ENCODE data around the gene TXNRD1.

TXNRD1 gene

DNA sequence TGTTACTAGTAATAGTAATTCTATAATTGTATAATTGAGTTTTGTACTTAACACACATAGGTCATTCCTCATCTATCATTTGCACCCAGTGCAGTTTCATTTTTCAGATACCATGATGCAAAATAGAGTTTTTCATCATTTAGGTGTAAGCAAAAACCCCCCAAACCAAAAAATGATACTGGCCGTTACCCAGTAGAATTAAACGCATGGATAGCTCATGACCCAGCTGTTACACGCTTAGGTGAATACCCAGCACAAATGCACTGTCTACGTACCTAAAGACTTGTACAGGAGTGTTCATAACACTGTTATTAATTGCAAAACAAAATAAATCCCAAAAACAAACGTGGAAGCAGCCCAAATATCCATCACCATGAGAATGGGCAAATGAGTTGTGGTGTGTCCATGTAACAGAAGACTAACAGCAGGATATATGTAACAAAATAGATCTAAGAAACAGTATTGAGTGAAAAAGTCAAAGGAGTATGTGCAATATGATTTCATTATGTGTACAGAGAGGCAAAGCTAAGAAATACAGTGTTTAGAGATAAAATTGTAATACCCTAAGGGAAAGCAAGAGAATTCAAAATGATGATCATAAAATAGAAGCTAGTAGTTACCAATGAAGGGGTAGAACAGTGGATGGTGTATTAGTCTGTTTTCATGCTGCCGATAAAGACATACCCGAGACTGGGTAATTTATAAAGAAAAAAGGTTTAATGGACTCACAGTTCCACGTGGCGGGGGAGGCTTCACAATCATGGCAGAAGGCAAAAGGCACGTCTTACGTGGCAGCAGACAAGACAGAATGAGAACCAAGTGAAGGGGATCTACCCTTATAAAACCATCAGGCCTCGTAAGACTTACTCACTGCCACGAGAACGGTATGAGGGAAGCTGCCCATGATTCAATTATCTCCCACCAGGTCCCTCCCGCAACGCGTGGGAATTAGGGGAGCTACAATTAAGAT lies 137.7 kb downstream of the TXNRD1 start:
- no peak for DNase-seq

DNA sequence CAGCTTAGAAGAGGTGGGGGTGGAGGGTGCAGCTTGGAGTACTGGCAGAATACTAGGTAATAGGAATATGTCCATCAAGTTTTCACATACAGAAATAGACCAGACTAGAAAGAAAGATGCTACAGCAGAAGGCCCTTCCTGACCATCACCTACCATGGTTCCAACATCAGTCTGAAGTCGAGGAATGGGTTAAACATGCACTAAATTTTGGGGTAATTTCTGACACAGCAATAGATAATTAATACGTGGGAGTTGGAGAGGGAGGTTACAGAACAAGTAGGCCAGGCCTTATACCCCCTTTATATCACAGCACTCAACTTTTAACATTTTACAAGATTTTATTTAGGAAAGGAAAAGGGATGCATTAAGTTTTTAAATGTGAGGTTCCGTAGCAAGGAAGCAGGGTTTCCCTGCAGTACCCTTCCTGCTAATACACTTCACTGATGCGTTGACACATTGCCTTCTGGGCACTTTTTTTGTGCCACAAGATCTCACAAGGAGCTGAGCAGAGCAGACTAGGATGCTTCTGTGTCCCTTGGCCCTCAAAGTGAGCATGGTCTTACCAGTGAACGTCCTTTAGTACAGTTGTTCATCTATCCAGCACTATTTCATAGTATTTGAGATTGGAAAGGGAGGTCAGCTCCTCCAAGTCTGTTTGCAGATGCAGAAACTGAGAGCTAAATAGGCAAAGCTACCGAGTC lies 138.7 kb downstream of the TXNRD1 start:
- DNase-seq: no peak

DNA sequence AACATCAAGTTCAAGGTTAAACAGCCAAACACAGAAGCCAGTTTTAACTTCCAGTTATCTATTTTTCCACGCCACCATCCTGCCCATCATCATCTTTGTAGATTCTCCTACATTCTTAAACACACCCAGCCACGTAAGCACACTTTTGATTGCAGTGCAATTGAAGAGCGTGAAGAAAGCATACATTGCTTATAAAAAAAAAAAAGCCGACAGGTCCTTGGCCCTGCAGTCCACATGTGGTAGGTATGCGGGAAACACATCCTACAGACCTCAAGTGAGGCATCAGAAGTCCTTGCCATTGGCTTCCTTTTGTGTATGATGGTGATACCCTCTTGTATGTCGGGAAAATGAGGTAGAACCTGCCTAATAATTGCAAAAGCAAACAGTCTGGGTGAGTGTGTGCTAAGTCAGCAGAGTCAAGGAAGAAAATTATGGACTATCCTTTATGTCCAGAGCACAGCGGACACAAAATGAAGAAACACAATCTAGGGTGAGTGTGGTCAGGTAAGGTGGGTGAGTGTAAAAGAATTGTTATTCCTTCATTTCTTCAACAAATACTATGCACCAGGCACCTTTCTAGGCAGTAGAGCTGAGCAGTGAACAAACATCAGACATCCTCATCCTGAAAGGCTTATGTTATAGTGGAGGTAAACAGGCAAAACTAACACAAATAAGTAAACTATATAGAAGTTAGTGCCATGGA lies 139.4 kb downstream of the TXNRD1 start:
- DNase-seq: no peak

GRCh38 chr12:104355630-104356029 lies 140.1 kb downstream of the TXNRD1 start:
- no peak for DNase-seq

DNA sequence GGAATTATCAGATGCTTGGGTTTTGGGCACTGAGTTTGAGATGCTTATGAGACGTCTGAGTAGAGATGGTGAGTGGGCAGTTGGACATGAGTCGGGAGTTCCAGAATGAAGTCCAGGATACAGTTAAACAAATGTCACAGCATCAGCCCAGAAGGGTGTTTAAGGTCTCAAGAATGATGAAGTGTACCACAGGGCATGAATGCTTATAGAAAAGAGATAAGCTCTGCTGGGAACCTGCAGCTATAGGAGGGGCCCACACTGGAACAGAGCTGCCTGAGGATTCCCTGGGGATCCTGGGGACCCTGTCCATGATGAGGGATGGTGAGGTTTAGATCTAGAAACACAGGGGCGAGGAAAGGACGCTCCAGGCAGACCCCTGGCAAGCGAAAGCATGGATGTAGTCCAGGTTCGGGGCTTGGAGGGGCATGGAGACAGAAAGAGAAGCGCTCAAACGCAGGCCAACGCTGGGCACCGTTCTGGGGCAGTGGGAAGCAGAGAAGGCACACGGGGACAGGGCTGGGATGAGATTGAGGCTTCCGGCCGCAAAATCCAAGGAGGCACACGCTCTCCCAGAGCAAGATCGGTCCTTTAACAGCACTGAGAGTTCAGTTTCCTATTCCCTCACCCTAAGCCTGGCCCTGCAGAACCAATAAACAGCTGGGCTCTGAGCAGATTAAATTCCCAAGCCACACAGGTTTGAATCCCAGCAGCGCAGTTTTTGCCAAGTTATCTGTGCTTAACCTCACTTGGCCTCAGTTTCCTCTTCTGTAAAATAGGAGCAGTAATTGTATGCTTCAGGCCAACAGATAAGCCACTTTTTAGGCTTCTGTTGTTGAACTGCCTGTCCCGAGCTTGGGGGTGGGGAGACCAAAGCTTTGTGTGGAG lies 140.9 kb downstream of the TXNRD1 start:
- DNase-seq: no peak

GRCh38 chr12:104357421-104357952 lies 141.9 kb downstream of the TXNRD1 start:
- no peak for DNase-seq

DNA sequence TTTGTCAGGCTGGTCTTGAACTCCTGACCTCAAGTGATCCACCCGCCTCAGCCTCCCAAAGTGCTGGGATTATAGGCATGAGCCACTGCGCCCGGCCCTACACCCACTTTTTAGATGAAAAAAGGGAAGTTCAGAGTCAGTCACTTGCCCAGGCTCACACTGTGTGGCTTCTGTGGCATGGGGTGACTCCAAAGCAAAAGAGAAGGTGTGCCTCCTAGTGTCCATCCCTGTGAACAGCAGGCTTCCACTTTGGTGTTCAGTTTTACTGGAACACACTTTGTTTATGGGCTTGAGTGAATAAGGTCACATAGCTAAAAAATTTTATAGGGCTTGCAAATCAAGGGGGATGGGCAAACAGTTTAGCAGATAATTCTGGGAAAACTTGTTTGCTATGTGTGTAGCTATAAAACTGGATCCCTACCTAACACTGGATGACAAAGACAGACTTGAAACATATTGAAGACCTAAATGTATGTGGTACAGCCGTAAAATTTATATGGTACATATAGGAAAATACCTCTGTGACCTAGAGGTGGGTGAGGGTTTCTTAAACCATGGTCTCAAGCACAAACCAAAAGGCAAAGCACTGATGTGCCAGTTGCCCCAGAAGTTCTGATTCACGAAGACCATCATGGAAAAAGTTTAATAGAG lies 142.9 kb downstream of the TXNRD1 start:
- peak; percentile 64 for DNase-seq

DNA sequence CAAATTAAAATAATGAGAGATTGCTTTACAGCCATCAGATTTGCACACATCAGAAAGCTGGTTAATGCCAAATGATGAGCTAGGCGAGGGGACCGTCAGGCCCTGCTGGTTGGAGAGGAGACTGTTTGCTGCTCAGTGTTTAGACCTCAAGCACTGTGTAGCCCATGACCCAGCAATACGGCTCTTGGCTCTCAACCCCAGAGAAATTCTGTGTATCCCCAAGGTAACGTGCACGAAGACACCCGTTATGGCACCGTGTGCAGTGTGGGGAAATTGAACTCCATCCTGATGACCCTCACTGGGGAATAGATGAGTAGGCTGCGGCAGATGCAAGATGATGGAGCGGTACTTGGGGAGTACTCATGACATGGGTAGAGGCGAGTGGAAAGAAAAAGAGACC lies 143.6 kb downstream of the TXNRD1 start:
- no peak for DNase-seq

DNA sequence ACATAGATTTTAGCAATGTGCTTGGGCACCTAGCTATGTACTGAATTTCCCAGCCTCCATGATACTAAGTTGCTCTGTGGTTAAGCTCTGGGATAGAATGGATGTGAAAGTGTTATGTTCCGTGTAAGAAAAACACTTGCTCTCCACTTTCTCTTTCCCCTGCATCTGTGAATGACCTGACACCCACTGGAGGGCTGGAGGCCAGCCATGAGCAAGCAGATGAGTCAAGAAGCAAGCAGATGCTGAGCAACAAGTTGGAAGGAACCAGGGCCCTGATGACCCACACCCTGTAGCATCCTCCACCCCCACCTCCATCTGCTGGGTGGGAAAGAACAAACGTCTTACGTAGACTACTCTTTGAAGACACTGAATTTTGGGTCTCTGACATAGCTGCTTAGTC lies 144.6 kb downstream of the TXNRD1 start:
- DNase-seq: no peak

- no peak for DNase-seq
These were observed 145.6 kb downstream of the TXNRD1 start for GRCh38 chr12:104360983-104361707.

GRCh38 chr12:104365921-104366410 lies 150.4 kb downstream of the TXNRD1 start:
- no peak for DNase-seq

- no peak for DNase-seq
These were observed 154.1 kb downstream of the TXNRD1 start for GRCh38 chr12:104369708-104370107.

DNA sequence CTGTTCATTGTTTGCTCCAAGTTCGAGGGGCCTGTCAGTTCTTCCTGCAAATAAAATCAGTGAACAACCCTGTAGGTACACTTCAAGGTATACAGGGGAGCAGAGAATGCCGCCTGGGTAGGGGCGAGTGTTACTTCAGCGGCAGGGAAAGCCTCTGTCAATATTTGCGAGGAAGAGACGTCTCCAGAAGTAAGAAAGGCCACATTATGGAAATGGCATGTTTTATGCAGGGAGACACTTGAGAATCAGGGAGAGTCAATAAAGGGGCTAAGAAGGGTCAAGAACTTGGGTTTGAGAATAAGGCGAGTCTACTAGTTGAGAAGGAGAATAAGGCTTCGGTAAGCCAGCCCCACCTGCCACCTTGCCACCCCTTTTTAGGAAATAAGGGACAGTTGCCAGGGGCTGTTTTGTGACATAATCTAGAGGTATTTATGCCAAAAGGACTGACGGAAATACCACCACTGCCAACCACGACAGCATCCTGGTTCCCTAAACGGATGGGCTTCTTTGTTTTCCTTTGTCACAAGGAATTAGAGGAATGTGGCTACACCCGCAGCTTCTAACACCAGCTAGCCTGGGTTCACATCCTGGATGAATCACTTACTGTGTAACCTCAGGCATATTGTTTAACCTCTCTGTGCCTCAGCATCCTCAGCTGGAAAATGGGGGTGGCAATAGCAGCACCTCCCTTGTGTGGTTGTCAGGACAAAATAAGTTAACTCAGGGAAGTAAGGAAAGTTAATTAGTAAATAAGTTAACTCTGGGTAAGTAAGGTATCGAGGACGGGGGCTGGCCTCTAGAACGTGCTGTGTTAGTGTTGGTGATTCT lies 155.7 kb downstream of the TXNRD1 start:
- no peak for DNase-seq

GRCh38 chr12:104372061-104372720 lies 156.6 kb downstream of the TXNRD1 start:
- peak; percentile 26 for DNase-seq

- no peak for DNase-seq
These were observed 157.2 kb downstream of the TXNRD1 start for GRCh38 chr12:104372721-104373335.

- DNase-seq: no peak
These were observed 158.5 kb downstream of the TXNRD1 start for GRCh38 chr12:104374071-104374470.

- no peak for DNase-seq
These were observed 159.2 kb downstream of the TXNRD1 start for GRCh38 chr12:104374806-104375205.

- no peak for DNase-seq
These were observed 160.2 kb downstream of the TXNRD1 start for GRCh38 chr12:104375775-104376174.
